ENCODE data around the gene CLK2. TPM values are rescaled to one million over a fixed set of nuclear protein-coding genes. Genes with fewer than 3 reads are reported as not detected.

Gene CLK2
- polyA plus RNA-seq, 1 donor (not counting 4 experiments of a cell fraction or from before 2014, with no cell fraction given), result 45.3 TPM

- TF ChIP-seq CTCF (optimal IDR thresholded peaks at IDR 0.05 in 1 of 3, IDR thresholded peaks at IDR 0.05 in 1 of 3, conservative IDR thresholded peaks at IDR 0.05 in 1 of 3; ENCODE audit: extremely low read depth in 1 of 3, insufficient read depth in 2 of 3, low read length in 3 of 3) (peak; percentile 50 to 67 (median 57)), EZH2 (IDR thresholded peaks at IDR 0.05; ENCODE audit: low read length) (no peak)
- H3K4me3 ChIP-seq (ENCODE audit: control insufficient read depth in 2 of 3, extremely low read depth in 1 of 3, insufficient read depth in 2 of 3, low read depth in 1 of 3, low read length in 3 of 3), result peak overlapping the region; percentile 66 to 82 (median 73)
- DNase-seq (ENCODE audit: low read depth, low spot score) (no peak), FAIRE-seq (no peak)
- no peaks in the 10 kb centered on the region for H3K9me3 ChIP-seq (ENCODE audit: control insufficient read depth, low read depth, low read length)
- H4K20me1 ChIP-seq (ENCODE audit: control insufficient read depth, extremely low read depth, insufficient read depth, low read length), result no peaks in the 10 kb centered on the region
- peak overlapping the region; percentile 90 for H3K4me2 ChIP-seq (ENCODE audit: control insufficient read depth, extremely low read depth, insufficient read depth, low read depth, low read length)
- no peaks in the 10 kb centered on the region for H3K36me3 ChIP-seq (ENCODE audit: control insufficient read depth in 2 of 2, extremely low read depth in 1 of 2, insufficient read depth in 2 of 2, low read length in 2 of 2)
- peaks cover 15% of the 10 kb centered on the region for H3K4me1 ChIP-seq (ENCODE audit: control insufficient read depth, extremely low read depth, insufficient read depth, low read length)
- no peaks in the 10 kb centered on the region for H3K79me2 ChIP-seq (ENCODE audit: control insufficient read depth, insufficient read depth, low read length)
- H3K9me1 ChIP-seq (ENCODE audit: control insufficient read depth, extremely low read depth, insufficient read depth, low read length), result no peaks in the 10 kb centered on the region
- no peak overlapping the region for H3K27ac ChIP-seq (ENCODE audit: control insufficient read depth, insufficient read depth, low read length)
- peak overlapping the region; percentile 68 for H3K9ac ChIP-seq (ENCODE audit: control insufficient read depth, extremely low read depth, insufficient read depth, low read length)
- peak overlapping the region; percentile 87 for H2AFZ ChIP-seq (ENCODE audit: control insufficient read depth, low read length)
- H3K27me3 ChIP-seq (ENCODE audit: control insufficient read depth, extremely low read depth, insufficient read depth, low read length), result no peaks in the 10 kb centered on the region
- dilution Hi-C loops (cut with MboI; ENCODE audit: extremely low pct_ligation_motif_present, low sequenced_read_pairs), result no loop called here
Observed at GRCh38 chr1:155277902-155278688, 4.8 kb upstream of the CLK2 start.

- peak within 1 kb of the TSS; percentile 87 for H2AFZ ChIP-seq (ENCODE audit: control insufficient read depth, low read length)
- H3K79me2 ChIP-seq (ENCODE audit: control insufficient read depth, insufficient read depth, low read length), result peaks cover 6% of the 10 kb centered on the region
- DNase-seq (ENCODE audit: low read depth, low spot score), result peak; percentile 84
- no peaks in the 10 kb centered on the region for H4K20me1 ChIP-seq (ENCODE audit: control insufficient read depth, extremely low read depth, insufficient read depth, low read length)
- peak within 1 kb of the TSS; percentile 90 for H3K4me2 ChIP-seq (ENCODE audit: control insufficient read depth, extremely low read depth, insufficient read depth, low read depth, low read length)
- dilution Hi-C loops (cut with MboI; ENCODE audit: extremely low pct_ligation_motif_present, low sequenced_read_pairs), result no loop called here
- peak within 1 kb of the TSS; percentile 68 for H3K9ac ChIP-seq (ENCODE audit: control insufficient read depth, extremely low read depth, insufficient read depth, low read length)
- H3K36me3 ChIP-seq (ENCODE audit: control insufficient read depth in 2 of 2, extremely low read depth in 1 of 2, insufficient read depth in 2 of 2, low read length in 2 of 2), result no peaks in the 10 kb centered on the region
- H3K4me1 ChIP-seq (ENCODE audit: control insufficient read depth, extremely low read depth, insufficient read depth, low read length), result peaks cover 19% of the 10 kb centered on the region
- FAIRE-seq, result no peak
- H3K9me1 ChIP-seq (ENCODE audit: control insufficient read depth, extremely low read depth, insufficient read depth, low read length), result no peaks in the 10 kb centered on the region
- H3K27me3 ChIP-seq (ENCODE audit: control insufficient read depth, extremely low read depth, insufficient read depth, low read length), result no peaks in the 10 kb centered on the region
- H3K9me3 ChIP-seq (ENCODE audit: control insufficient read depth, low read depth, low read length), result no peaks in the 10 kb centered on the region
- TF ChIP-seq CTCF (optimal IDR thresholded peaks at IDR 0.05 in 1 of 3, IDR thresholded peaks at IDR 0.05 in 1 of 3, conservative IDR thresholded peaks at IDR 0.05 in 1 of 3; ENCODE audit: extremely low read depth in 1 of 3, insufficient read depth in 2 of 3, low read length in 3 of 3), result peak in 2 of 3 experiments; percentile 35 to 71
- TF ChIP-seq EZH2 (IDR thresholded peaks at IDR 0.05; ENCODE audit: low read length), result no peak
- H3K27ac ChIP-seq (ENCODE audit: control insufficient read depth, insufficient read depth, low read length), result peak within 1 kb of the TSS; percentile 14
- peak within 1 kb of the TSS; percentile 66 to 82 (median 73) for H3K4me3 ChIP-seq (ENCODE audit: control insufficient read depth in 2 of 3, extremely low read depth in 1 of 3, insufficient read depth in 2 of 3, low read depth in 1 of 3, low read length in 3 of 3)
Observed at GRCh38 chr1:155277070-155277901, 4.0 kb upstream of the CLK2 start, which contains the start of gene HCN3. HCN3 (plus strand) TSS chr1:155277463; CDS start chr1:155277591, 128 bp downstream.
